ENCODE data around the gene HNF1B.

Gene HNF1B

DNA sequence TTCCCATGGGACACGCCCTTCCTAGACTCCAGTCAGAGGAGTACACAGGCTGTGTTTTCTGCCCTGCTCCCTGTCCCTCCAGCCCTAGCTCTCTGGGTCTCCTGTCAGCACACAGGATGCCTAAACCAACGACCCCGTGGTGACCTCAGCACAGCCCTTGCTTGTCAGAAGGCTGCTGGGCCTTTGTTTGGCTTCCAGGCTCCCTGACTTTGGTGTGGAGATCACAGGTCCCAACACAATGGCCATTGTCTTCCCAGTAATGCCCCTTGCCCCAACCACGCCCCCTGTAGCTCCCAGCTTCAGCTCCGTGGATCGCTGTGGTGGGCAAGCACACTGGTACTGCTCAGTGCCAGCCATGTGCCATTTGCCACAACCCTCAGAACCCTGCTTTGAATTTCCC, 15.0 kb downstream of the HNF1B start:
- Histone ChIP-seq H3F3A (ENCODE audit: insufficient read depth, low read length) (no peaks in the 10 kb centered on the region), H3K27me3 (replicated peaks; ENCODE audit: insufficient read depth, low read length) (no peaks in the 10 kb centered on the region), H3K27ac (ENCODE audit: low read length) (no peak overlapping the region), H3K36me3 (replicated peaks; ENCODE audit: insufficient read depth, low read length) (no peaks in the 10 kb centered on the region), H3K9ac (ENCODE audit: low read length) (no peak overlapping the region), H3K4me3 (ENCODE audit: low read length) (no peak overlapping the region), H3K4me2 (ENCODE audit: low read depth, low read length) (no peak overlapping the region), H3K9me2 (replicated peaks; ENCODE audit: insufficient read depth, low read length) (no peaks in the 10 kb centered on the region), H3K79me2 (ENCODE audit: low read length) (no peaks in the 10 kb centered on the region), H3K4me1 (ENCODE audit: low read length) (no peaks in the 10 kb centered on the region), H3K9me3 (replicated peaks; ENCODE audit: insufficient read depth, low read length) (no peaks in the 10 kb centered on the region), H4K20me1 (ENCODE audit: insufficient read depth, low read length) (no peaks in the 10 kb centered on the region), H2AFZ (ENCODE audit: low read length) (no peak overlapping the region)
- DNase-seq, result no peak
- TF ChIP-seq CTCF (IDR thresholded peaks at IDR 0.05; ENCODE audit: low read length) (no peak), EZH2phosphoT487 (IDR thresholded peaks at IDR 0.05; ENCODE audit: low read length) (no peak), EZH2 (optimal IDR thresholded peaks at IDR 0.05; ENCODE audit: low read depth, low read length) (no peak)

- no peaks in the 10 kb centered on the region for H3K9me2 ChIP-seq (replicated peaks; ENCODE audit: insufficient read depth, low read length)
- H3K36me3 ChIP-seq (replicated peaks; ENCODE audit: insufficient read depth, low read length), result no peaks in the 10 kb centered on the region
- no peaks in the 10 kb centered on the region for H3K27me3 ChIP-seq (replicated peaks; ENCODE audit: insufficient read depth, low read length)
- no peak overlapping the region for H3K4me2 ChIP-seq (ENCODE audit: low read depth, low read length)
- no peak overlapping the region for H3K27ac ChIP-seq (ENCODE audit: low read length)
- no peak for TF ChIP-seq CTCF (IDR thresholded peaks at IDR 0.05; ENCODE audit: low read length)
- TF ChIP-seq EZH2phosphoT487 (IDR thresholded peaks at IDR 0.05; ENCODE audit: low read length), result no peak
- no peak for TF ChIP-seq EZH2 (optimal IDR thresholded peaks at IDR 0.05; ENCODE audit: low read depth, low read length)
- H3K79me2 ChIP-seq (ENCODE audit: low read length), result no peaks in the 10 kb centered on the region
- no peaks in the 10 kb centered on the region for H4K20me1 ChIP-seq (ENCODE audit: insufficient read depth, low read length)
- no peaks in the 10 kb centered on the region for H3K4me1 ChIP-seq (ENCODE audit: low read length)
- no peaks in the 10 kb centered on the region for H3F3A ChIP-seq (ENCODE audit: insufficient read depth, low read length)
- H3K9me3 ChIP-seq (replicated peaks; ENCODE audit: insufficient read depth, low read length), result no peaks in the 10 kb centered on the region
- no peak overlapping the region for H3K9ac ChIP-seq (ENCODE audit: low read length)
- H3K4me3 ChIP-seq (ENCODE audit: low read length), result no peak overlapping the region
- no peak overlapping the region for H2AFZ ChIP-seq (ENCODE audit: low read length)
- no peak for DNase-seq
These were observed 17.8 kb downstream of the HNF1B start for GRCh38 chr17:37726891-37727675.

GRCh38 chr17:37726248-37726647, 18.6 kb downstream of the HNF1B start:
- H3K9me3 ChIP-seq (replicated peaks; ENCODE audit: insufficient read depth, low read length), result no peaks in the 10 kb centered on the region
- H3K4me2 ChIP-seq (ENCODE audit: low read depth, low read length), result no peak overlapping the region
- DNase-seq, result no peak
- H3K27ac ChIP-seq (ENCODE audit: low read length), result no peak overlapping the region
- no peaks in the 10 kb centered on the region for H4K20me1 ChIP-seq (ENCODE audit: insufficient read depth, low read length)
- H3K9me2 ChIP-seq (replicated peaks; ENCODE audit: insufficient read depth, low read length), result no peaks in the 10 kb centered on the region
- no peaks in the 10 kb centered on the region for H3K79me2 ChIP-seq (ENCODE audit: low read length)
- no peak for TF ChIP-seq CTCF (IDR thresholded peaks at IDR 0.05; ENCODE audit: low read length)
- no peak for TF ChIP-seq EZH2phosphoT487 (IDR thresholded peaks at IDR 0.05; ENCODE audit: low read length)
- no peak for TF ChIP-seq EZH2 (optimal IDR thresholded peaks at IDR 0.05; ENCODE audit: low read depth, low read length)
- H2AFZ ChIP-seq (ENCODE audit: low read length), result no peak overlapping the region
- no peak overlapping the region for H3K9ac ChIP-seq (ENCODE audit: low read length)
- no peaks in the 10 kb centered on the region for H3F3A ChIP-seq (ENCODE audit: insufficient read depth, low read length)
- H3K27me3 ChIP-seq (replicated peaks; ENCODE audit: insufficient read depth, low read length), result no peaks in the 10 kb centered on the region
- H3K36me3 ChIP-seq (replicated peaks; ENCODE audit: insufficient read depth, low read length), result no peaks in the 10 kb centered on the region
- no peaks in the 10 kb centered on the region for H3K4me1 ChIP-seq (ENCODE audit: low read length)
- H3K4me3 ChIP-seq (ENCODE audit: low read length), result no peak overlapping the region
